ENCODE measurements around the gene PAX3. TPM values are rescaled to one million over a fixed set of nuclear protein-coding genes. Genes with fewer than 3 reads are reported as not detected.

The PAX3 gene
- total and polyA plus RNA-seq, 2 of the 13 experiments (the other 11 are each of a cell fraction or from before 2014, with no cell fraction given): 0.07 TPM; not detected in 1

DNA sequence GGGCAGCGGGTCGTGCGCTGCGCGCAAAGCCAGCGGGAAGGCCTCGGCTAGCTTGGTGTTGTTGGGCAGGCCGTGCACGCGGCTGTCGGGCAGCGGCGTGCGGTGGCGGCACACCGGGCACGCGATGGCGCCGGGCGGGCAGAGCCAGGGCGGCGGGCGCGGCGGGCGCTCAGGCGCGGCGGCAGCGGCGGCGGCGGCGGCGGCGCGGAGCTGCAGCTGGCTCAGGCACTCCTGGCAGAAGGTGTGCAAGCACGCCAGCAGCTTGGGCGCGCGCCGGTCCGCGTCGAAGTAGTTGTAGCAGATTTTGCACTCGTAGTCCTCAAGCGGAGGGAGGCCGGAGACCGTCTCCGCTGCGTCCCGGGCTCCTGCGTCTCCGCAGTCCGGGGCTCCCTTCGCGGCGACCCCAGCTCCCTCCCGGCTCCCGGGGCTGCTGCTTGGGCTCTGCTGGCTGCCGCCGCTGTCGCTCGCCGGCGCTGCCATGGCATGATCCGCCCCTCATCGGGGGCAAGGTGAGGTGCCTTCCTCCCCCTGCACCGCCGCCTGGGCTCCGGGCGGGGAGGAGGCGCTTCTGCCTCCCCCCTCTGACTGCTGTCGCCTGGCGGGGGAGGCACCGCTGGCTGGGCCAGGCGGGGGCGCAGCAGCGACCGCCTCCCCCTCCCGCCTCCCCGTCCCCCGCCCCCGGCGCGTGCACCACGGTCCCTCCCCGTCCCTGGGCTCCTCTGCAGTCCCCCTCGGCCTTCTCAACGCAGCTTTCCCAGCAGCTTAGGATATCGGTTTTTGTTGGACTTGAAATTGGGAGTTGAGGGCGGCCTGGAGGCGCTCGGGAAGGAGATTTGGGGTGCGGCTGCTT, 21.0 kb upstream of the PAX3 start (continued):
- TF ChIP-seq, protein P1, sequence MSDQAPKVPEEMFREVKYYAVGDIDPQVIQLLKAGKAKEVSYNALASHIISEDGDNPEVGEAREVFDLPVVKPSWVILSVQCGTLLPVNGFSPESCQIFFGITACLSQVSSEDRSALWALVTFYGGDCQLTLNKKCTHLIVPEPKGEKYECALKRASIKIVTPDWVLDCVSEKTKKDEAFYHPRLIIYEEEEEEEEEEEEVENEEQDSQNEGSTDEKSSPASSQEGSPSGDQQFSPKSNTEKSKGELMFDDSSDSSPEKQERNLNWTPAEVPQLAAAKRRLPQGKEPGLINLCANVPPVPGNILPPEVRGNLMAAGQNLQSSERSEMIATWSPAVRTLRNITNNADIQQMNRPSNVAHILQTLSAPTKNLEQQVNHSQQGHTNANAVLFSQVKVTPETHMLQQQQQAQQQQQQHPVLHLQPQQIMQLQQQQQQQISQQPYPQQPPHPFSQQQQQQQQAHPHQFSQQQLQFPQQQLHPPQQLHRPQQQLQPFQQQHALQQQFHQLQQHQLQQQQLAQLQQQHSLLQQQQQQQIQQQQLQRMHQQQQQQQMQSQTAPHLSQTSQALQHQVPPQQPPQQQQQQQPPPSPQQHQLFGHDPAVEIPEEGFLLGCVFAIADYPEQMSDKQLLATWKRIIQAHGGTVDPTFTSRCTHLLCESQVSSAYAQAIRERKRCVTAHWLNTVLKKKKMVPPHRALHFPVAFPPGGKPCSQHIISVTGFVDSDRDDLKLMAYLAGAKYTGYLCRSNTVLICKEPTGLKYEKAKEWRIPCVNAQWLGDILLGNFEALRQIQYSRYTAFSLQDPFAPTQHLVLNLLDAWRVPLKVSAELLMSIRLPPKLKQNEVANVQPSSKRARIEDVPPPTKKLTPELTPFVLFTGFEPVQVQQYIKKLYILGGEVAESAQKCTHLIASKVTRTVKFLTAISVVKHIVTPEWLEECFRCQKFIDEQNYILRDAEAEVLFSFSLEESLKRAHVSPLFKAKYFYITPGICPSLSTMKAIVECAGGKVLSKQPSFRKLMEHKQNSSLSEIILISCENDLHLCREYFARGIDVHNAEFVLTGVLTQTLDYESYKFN (CRISPR knock-in tag; conservative IDR thresholded peaks at IDR 0.05): no peak
- TF ChIP-seq, protein P2, sequence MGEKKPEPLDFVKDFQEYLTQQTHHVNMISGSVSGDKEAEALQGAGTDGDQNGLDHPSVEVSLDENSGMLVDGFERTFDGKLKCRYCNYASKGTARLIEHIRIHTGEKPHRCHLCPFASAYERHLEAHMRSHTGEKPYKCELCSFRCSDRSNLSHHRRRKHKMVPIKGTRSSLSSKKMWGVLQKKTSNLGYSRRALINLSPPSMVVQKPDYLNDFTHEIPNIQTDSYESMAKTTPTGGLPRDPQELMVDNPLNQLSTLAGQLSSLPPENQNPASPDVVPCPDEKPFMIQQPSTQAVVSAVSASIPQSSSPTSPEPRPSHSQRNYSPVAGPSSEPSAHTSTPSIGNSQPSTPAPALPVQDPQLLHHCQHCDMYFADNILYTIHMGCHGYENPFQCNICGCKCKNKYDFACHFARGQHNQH (CRISPR knock-in tag; IDR thresholded peaks at IDR 0.05): no peak
- TF ChIP-seq, protein P3, sequence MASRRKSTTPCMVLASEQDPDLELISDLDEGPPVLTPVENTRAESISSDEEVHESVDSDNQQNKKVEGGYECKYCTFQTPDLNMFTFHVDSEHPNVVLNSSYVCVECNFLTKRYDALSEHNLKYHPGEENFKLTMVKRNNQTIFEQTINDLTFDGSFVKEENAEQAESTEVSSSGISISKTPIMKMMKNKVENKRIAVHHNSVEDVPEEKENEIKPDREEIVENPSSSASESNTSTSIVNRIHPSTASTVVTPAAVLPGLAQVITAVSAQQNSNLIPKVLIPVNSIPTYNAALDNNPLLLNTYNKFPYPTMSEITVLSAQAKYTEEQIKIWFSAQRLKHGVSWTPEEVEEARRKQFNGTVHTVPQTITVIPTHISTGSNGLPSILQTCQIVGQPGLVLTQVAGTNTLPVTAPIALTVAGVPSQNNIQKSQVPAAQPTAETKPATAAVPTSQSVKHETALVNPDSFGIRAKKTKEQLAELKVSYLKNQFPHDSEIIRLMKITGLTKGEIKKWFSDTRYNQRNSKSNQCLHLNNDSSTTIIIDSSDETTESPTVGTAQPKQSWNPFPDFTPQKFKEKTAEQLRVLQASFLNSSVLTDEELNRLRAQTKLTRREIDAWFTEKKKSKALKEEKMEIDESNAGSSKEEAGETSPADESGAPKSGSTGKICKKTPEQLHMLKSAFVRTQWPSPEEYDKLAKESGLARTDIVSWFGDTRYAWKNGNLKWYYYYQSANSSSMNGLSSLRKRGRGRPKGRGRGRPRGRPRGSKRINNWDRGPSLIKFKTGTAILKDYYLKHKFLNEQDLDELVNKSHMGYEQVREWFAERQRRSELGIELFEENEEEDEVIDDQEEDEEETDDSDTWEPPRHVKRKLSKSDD (CRISPR knock-in tag; IDR thresholded peaks at IDR 0.05; ENCODE audit: low read depth): no peak
- TF ChIP-seq, protein P4, sequence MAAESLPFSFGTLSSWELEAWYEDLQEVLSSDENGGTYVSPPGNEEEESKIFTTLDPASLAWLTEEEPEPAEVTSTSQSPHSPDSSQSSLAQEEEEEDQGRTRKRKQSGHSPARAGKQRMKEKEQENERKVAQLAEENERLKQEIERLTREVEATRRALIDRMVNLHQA (CRISPR knock-in tag; IDR thresholded peaks at IDR 0.05): no peak
- TF ChIP-seq ZFP1 (CRISPR knock-in tag; IDR thresholded peaks at IDR 0.05): no peak
- TF ChIP-seq SIX4 (CRISPR knock-in tag; IDR thresholded peaks at IDR 0.05): no peak
- no peak for TF ChIP-seq ZNF883 (CRISPR knock-in tag; IDR thresholded peaks at IDR 0.05; ENCODE audit: not compliant biosample characterization)
- TF ChIP-seq ZSCAN22 (CRISPR knock-in tag; IDR thresholded peaks at IDR 0.05): peak; percentile 97
- TF ChIP-seq ZNF619 (CRISPR knock-in tag; IDR thresholded peaks at IDR 0.05): no peak
- TF ChIP-seq KDM4B (CRISPR knock-in tag; IDR thresholded peaks at IDR 0.05): no peak
- TF ChIP-seq ZNF292 (CRISPR knock-in tag; IDR thresholded peaks at IDR 0.05; ENCODE audit: borderline replicate concordance, low read depth): no peak
